WTC11 (cell line): Measurements from ENCODE around the gene KCNIP4. TPM values are rescaled to one million over a fixed set of nuclear protein-coding genes. Genes with fewer than 3 reads are reported as not detected.

Experiments
- ATAC-seq: fragments of 200-7000 bp; cut with Tn5 transposase; 2 replicates; pipeline ENCODE4 v1.10.0; 2021; ENCODE audit warnings: mild to moderate bottlenecking, moderate library complexity
- CTCF ChIA-PET: fragments of 300-600 bp; sonication (Branson Sonifier 250); formaldehyde crosslinking; loops from one replicate; lab custom pipeline; 2021; ENCODE audit warnings: antibody characterized with exemption; lab: Charles Lee
- POLR2A ChIA-PET: fragments of 350-600 bp; sonication (Branson Sonifier 250); formaldehyde crosslinking; loops from one replicate; lab custom pipeline; 2021; ENCODE audit warnings: antibody characterized with exemption; lab: Charles Lee
- DNase-seq: peaks from one replicate; pipeline ENCODE4 v3.0.0; 2021; ENCODE audit warnings: low spot score
- H3K27ac Mint-ChIP-seq: 2 replicates; pipeline ENCODE4 v1.8.0; 2021; ENCODE audit warnings: mixed read lengths
- H3K27me3 Mint-ChIP-seq: 2 replicates; pipeline ENCODE4 v1.8.0; 2021; ENCODE audit warnings: low read depth, mild to moderate bottlenecking, moderate library complexity, mixed read lengths
- H3K36me3 Mint-ChIP-seq: 2 replicates; pipeline ENCODE4 v1.8.0; 2021; ENCODE audit warnings: mixed read lengths
- H3K4me1 Mint-ChIP-seq: 2 replicates; pipeline ENCODE4 v1.8.0; 2022; ENCODE audit warnings: mixed read lengths
- H3K4me3 Mint-ChIP-seq: 2 replicates; pipeline ENCODE4 v1.8.0; 2021; ENCODE audit warnings: mild to moderate bottlenecking, moderate library complexity, mixed read lengths
- H3K9me3 Mint-ChIP-seq: 2 replicates; pipeline ENCODE4 v1.8.0; 2021; ENCODE audit warnings: mixed read lengths
- ATF1 ChIP-seq: sonication (generic); formaldehyde crosslinking; IDR thresholded peaks from 2 replicates; pipeline ENCODE4 v1.8.1; 2023; ENCODE audit warnings: mild to moderate bottlenecking, moderate library complexity, missing genetic modification reagents
- CBFB ChIP-seq: sonication (generic); formaldehyde crosslinking; IDR thresholded peaks from 2 replicates; pipeline ENCODE4 v1.8.1; 2022; ENCODE audit warnings: mild to moderate bottlenecking, low read depth, missing genetic modification reagents
- CTCF ChIP-seq: fragments of 200-600 bp; IDR thresholded peaks from 2 replicates; pipeline ENCODE4 v1.8.0; 2022; ENCODE audit warnings: antibody characterized with exemption
- ELF4 ChIP-seq: sonication (generic); formaldehyde crosslinking; IDR thresholded peaks from 2 replicates; pipeline ENCODE4 v1.8.1; 2022; ENCODE audit warnings: low read depth, mild to moderate bottlenecking, moderate library complexity, missing genetic modification reagents
- ERG ChIP-seq: fragments of 250-450 bp; sonication (Bioruptor Pico); IDR thresholded peaks from 2 replicates; pipeline ENCODE4 v1.8.0; 2021; ENCODE audit warnings: mild to moderate bottlenecking
- FOXP4 ChIP-seq: sonication (generic); formaldehyde crosslinking; IDR thresholded peaks from 2 replicates; pipeline ENCODE4 v1.8.0; 2022; ENCODE audit warnings: mild to moderate bottlenecking, missing genetic modification reagents
- JAZF1 ChIP-seq: fragments of 250-450 bp; sonication (Bioruptor Pico); IDR thresholded peaks from 2 replicates; pipeline ENCODE4 v1.9.0; 2021; ENCODE audit warnings: moderate library complexity, mild to moderate bottlenecking, inconsistent platforms
- NFATC4 ChIP-seq: fragments of 250-450 bp; sonication (Bioruptor Pico); IDR thresholded peaks from 2 replicates; pipeline ENCODE4 v1.9.0; 2021; ENCODE audit warnings: mild to moderate bottlenecking
- NFE2L1 ChIP-seq: sonication (generic); formaldehyde crosslinking; IDR thresholded peaks from 2 replicates; pipeline ENCODE4 v1.8.1; 2023; ENCODE audit warnings: missing genetic modification reagents
- NFYB ChIP-seq: sonication (generic); formaldehyde crosslinking; conservative IDR thresholded peaks from 2 replicates; pipeline ENCODE4 v1.8.0; 2022; ENCODE audit warnings: low read depth, missing genetic modification reagents
- PREB ChIP-seq: sonication (generic); formaldehyde crosslinking; IDR thresholded peaks from 2 replicates; pipeline ENCODE4 v1.8.1; 2022; ENCODE audit warnings: mild to moderate bottlenecking, missing genetic modification reagents, moderate library complexity, borderline replicate concordance
- SMAD4 ChIP-seq: sonication (generic); formaldehyde crosslinking; IDR thresholded peaks from 2 replicates; pipeline ENCODE4 v1.8.0; 2022; ENCODE audit warnings: mild to moderate bottlenecking, missing genetic modification reagents
- TEAD4 ChIP-seq: sonication (generic); formaldehyde crosslinking; IDR thresholded peaks from 2 replicates; pipeline ENCODE4 v1.8.0; 2022; ENCODE audit warnings: mild to moderate bottlenecking, missing genetic modification reagents
- USF1 ChIP-seq: sonication (generic); formaldehyde crosslinking; IDR thresholded peaks from 2 replicates; pipeline ENCODE4 v1.8.0; 2022; ENCODE audit warnings: mild to moderate bottlenecking, missing genetic modification reagents
- ZBTB21 ChIP-seq: sonication (generic); formaldehyde crosslinking; IDR thresholded peaks from 2 replicates; pipeline ENCODE4 v1.8.1; 2023; ENCODE audit warnings: mild to moderate bottlenecking, missing genetic modification reagents, borderline replicate concordance
- ZNF121 ChIP-seq: sonication (generic); formaldehyde crosslinking; IDR thresholded peaks from 2 replicates; pipeline ENCODE4 v1.8.0; 2023; ENCODE audit warnings: missing genetic modification reagents
- ZNF219 ChIP-seq: sonication (generic); formaldehyde crosslinking; IDR thresholded peaks from 2 replicates; pipeline ENCODE4 v1.8.0; 2023; ENCODE audit warnings: missing genetic modification reagents, mild to moderate bottlenecking, borderline replicate concordance
- ZNF232 ChIP-seq: sonication (generic); formaldehyde crosslinking; IDR thresholded peaks from 2 replicates; pipeline ENCODE4 v1.8.0; 2022; ENCODE audit warnings: mild to moderate bottlenecking, missing genetic modification reagents
- ZNF281 ChIP-seq: sonication (generic); formaldehyde crosslinking; IDR thresholded peaks from 2 replicates; pipeline ENCODE4 v1.8.0; 2023; ENCODE audit warnings: mild to moderate bottlenecking, missing genetic modification reagents
- ZNF512 ChIP-seq: sonication (generic); formaldehyde crosslinking; IDR thresholded peaks from 2 replicates; pipeline ENCODE4 v1.8.1; 2022; ENCODE audit warnings: missing genetic modification reagents, borderline replicate concordance
- total RNA-seq: library from RNA; stranded (reverse); gene quantifications from 3 replicates; pipeline ENCODE4 v1.2.3, GENCODE V29; 2021

The KCNIP4 gene
- total RNA-seq, 1 experiment from 2014 or later: not detected

GRCh38 chr4:21386166-21386780 is 562.3 kb downstream of the KCNIP4 start:
- H3K4me3 Mint-ChIP-seq: no peak overlapping the region
- H3K4me1 Mint-ChIP-seq: no peaks in the 10 kb centered on the region
- H3K9me3 Mint-ChIP-seq: peaks cover 16% of the 10 kb centered on the region
- no peaks in the 10 kb centered on the region for H3K36me3 Mint-ChIP-seq
- no peak for ATAC-seq
- H3K27me3 Mint-ChIP-seq: no peaks in the 10 kb centered on the region
- ChIA-PET POLR2A (no interaction called here), CTCF (no interaction called here)
- DNase-seq: no peak
- TF ChIP-seq CTCF: no peak
- TF ChIP-seq ZNF512: no peak
- TF ChIP-seq USF1: no peak
- TF ChIP-seq ATF1 (CRISPR knock-in tag): no peak
- no peak overlapping the region for H3K27ac Mint-ChIP-seq

- no peak overlapping the region for H3K27ac Mint-ChIP-seq
- POLR2A ChIA-PET: no interaction called here
These were observed 562.9 kb downstream of the KCNIP4 start for GRCh38 chr4:21385706-21386105.

GRCh38 chr4:21384609-21385008 is 564.0 kb downstream of the KCNIP4 start:
- Mint-ChIP-seq H3K4me1 (no peaks in the 10 kb centered on the region), H3K27me3 (no peaks in the 10 kb centered on the region), H3K36me3 (no peaks in the 10 kb centered on the region), H3K9me3 (peaks cover 7% of the 10 kb centered on the region), H3K27ac (no peak overlapping the region), H3K4me3 (no peak overlapping the region)
- ChIA-PET CTCF (no interaction called here), POLR2A (no interaction called here)
- DNase-seq (no peak), ATAC-seq (no peak)
- TF ChIP-seq TEAD4 (no peak), CBFB (CRISPR knock-in tag) (no peak), ZNF281 (CRISPR knock-in tag) (no peak), NFYB (CRISPR knock-in tag) (no peak), NFATC4 (CRISPR knock-in tag) (no peak), SMAD4 (CRISPR knock-in tag) (no peak), PREB (CRISPR knock-in tag) (no peak), CTCF (no peak), JAZF1 (no peak), ERG (CRISPR knock-in tag) (no peak), ELF4 (CRISPR knock-in tag) (no peak), FOXP4 (no peak)

More at GRCh38 chr4:21385706-21386105, 562.9 kb downstream of the KCNIP4 start:
- H3K9me3 Mint-ChIP-seq: peaks cover 14% of the 10 kb centered on the region
- TF ChIP-seq NFE2L1 (CRISPR knock-in tag) (no peak), ZNF232 (no peak), ZNF219 (no peak), ZBTB21 (CRISPR knock-in tag) (no peak), ZNF121 (CRISPR knock-in tag) (no peak)
- H3K4me3 Mint-ChIP-seq: no peak overlapping the region
- no peaks in the 10 kb centered on the region for H3K36me3 Mint-ChIP-seq
- no peaks in the 10 kb centered on the region for H3K27me3 Mint-ChIP-seq
- ATAC-seq (no peak), DNase-seq (no peak)
- CTCF ChIA-PET: no interaction called here
- H3K4me1 Mint-ChIP-seq: no peaks in the 10 kb centered on the region
